Measurements from ENCODE around the gene LATS2.

- TF ChIP-seq, protein P1, sequence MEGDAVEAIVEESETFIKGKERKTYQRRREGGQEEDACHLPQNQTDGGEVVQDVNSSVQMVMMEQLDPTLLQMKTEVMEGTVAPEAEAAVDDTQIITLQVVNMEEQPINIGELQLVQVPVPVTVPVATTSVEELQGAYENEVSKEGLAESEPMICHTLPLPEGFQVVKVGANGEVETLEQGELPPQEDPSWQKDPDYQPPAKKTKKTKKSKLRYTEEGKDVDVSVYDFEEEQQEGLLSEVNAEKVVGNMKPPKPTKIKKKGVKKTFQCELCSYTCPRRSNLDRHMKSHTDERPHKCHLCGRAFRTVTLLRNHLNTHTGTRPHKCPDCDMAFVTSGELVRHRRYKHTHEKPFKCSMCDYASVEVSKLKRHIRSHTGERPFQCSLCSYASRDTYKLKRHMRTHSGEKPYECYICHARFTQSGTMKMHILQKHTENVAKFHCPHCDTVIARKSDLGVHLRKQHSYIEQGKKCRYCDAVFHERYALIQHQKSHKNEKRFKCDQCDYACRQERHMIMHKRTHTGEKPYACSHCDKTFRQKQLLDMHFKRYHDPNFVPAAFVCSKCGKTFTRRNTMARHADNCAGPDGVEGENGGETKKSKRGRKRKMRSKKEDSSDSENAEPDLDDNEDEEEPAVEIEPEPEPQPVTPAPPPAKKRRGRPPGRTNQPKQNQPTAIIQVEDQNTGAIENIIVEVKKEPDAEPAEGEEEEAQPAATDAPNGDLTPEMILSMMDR (IDR thresholded peaks at IDR 0.05): no peak
- no peak for TF ChIP-seq POLR2A (IDR thresholded peaks at IDR 0.05)
These were observed 13.2 kb upstream of the LATS2 start for GRCh38 chr13:21074546-21074945.

Data from esophagus squamous epithelium (tissue), 4 donors.